Adrenal gland (tissue), 12 donors: ENCODE measurements around the gene ZNHIT2. TPM values are rescaled to one million over a fixed set of nuclear protein-coding genes. Genes with fewer than 3 reads are reported as not detected.
A peak's percentile ranks its signal among the peaks of the same experiment; 100 is the strongest.

Source experiments
- DNase-seq, 7 donors: peaks; one replicate each; pipeline ENCODE4 v3.0.0-alpha.2; 2019 to 2020
- H3K27ac ChIP-seq, 5 donors: fragments of 200-600 bp; sonication (generic) in 4 of 5; 1 replicate in 3 of 5; 2 replicates in 2 of 5; pipeline versions ENCODE4 v1.5.1 to v1.8.0; 2016 to 2020; ENCODE audit warnings: mild to moderate bottlenecking in 1 of 5
- H3K27me3 ChIP-seq: fragments of 200-600 bp; 2 replicates; pipeline ENCODE4 v1.8.0; 2021
- H3K36me3 ChIP-seq, 2 donors: fragments of 200-600 bp; replicated peaks in 1 of 2; 1 replicate in 1 of 2; 2 replicates in 1 of 2; pipeline versions ENCODE4 v1.5.1 to v1.8.0; 2018 to 2022
- H3K4me1 ChIP-seq, 2 donors: fragments of 200-600 bp; replicated peaks in 1 of 2; 1 replicate in 1 of 2; 2 replicates in 1 of 2; pipeline versions ENCODE4 v1.5.1 to v1.8.0; 2018 to 2021
- H3K4me3 ChIP-seq, 4 donors: fragments of 200-600 bp; sonication (generic) in 3 of 4; one replicate each; pipeline ENCODE4 v1.5.1; 2016 to 2018
- H3K9me3 ChIP-seq, 3 donors: fragments of 200-600 bp; sonication (generic) in 1 of 3; replicated peaks in 1 of 3; 1 replicate in 2 of 3; 2 replicates in 1 of 3; pipeline versions ENCODE4 v1.5.1 to v1.8.0; 2016 to 2021
- POLR2A ChIP-seq, 2 donors: fragments of 450-650 bp; IDR thresholded peaks; one replicate each; pipeline ENCODE4 v1.6.1; 2017; ENCODE audit warnings: antibody characterized with exemption in 2 of 2, mild to moderate bottlenecking in 2 of 2, moderate library complexity in 1 of 2
- WGBS, 4 donors: extraction: QIAGEN DNeasy Blood & Tissue Kit in 2 of 4; methylation state at CpG; one replicate each; pipeline versions ENCODE4 v1.1.5 to v1.1.7; 2013 to 2017; 5-methylcytosine and 5-hydroxymethylcytosine counted together
- intact Hi-C, 2 donors: fragments of 100-400 bp; cut with DNase I; formaldehyde crosslinking; loops; one replicate each; pipeline versions ENCODE4 v1.14.1 to v1.15.0; 2022 to 2023
- polyA plus RNA-seq, 3 donors: library from polyadenylated mRNA; stranded (reverse); fragments of 200-250 nt in 2 of 3; fragments of 350-450 nt in 1 of 3; fragmentation: Illumina TruSeq in 1 of 3; extraction: RNeasy Lipid Tissue Mini Kit (QIAGEN cat#74804) in 1 of 3; gene quantifications; one replicate each; pipeline ENCODE4 v1.2.3, GENCODE V29; 2013 to 2014
- total RNA-seq, 9 donors: library from RNA; depleted of rRNA in 4 of 9; stranded (reverse); fragments of >200 nt in 4 of 9; fragments of 120-200 nt in 1 of 9; fragmentation: NEBNext Ultra II Directional in 1 of 9; extraction: Animal tissue kit (Norgen Biotek cat#: 25700) in 1 of 9; gene quantifications; one replicate each; pipeline versions ENCODE4 v1.1.0 to v1.2.4, GENCODE V29; 2013 to 2023
- TF ChIP-seq, protein P1 (sequence below), 6 experiments: fragments of 450-650 bp in 4 of 6; fragments of 200-600 bp in 2 of 6; sonication (generic) in 1 of 6; IDR thresholded peaks; 1 replicate in 5 of 6; 2 replicates in 1 of 6; pipeline versions ENCODE4 v1.5.1 to v1.8.0; 2016 to 2021; ENCODE audit warnings: antibody characterized with exemption in 6 of 6, mild to moderate bottlenecking in 2 of 6, moderate library complexity in 1 of 6
- donor health status: healthy with polysubstance abuse.
- donor health status: Bipolar disorder and iron deficiency.
- donor health status: DM: yes; HTN: yes; CAD: no.
- donor health status: DM: no; HTN: no; CAD: no.
- donor health status: DM: no; HTN: no; CAD: no.
- donor health status: DM: yes; HTN: yes; CAD: no.

The ZNHIT2 gene
- total and polyA plus RNA-seq, 12 donors: 0.48 to 39.8 (median 20.5) TPM

DNA sequence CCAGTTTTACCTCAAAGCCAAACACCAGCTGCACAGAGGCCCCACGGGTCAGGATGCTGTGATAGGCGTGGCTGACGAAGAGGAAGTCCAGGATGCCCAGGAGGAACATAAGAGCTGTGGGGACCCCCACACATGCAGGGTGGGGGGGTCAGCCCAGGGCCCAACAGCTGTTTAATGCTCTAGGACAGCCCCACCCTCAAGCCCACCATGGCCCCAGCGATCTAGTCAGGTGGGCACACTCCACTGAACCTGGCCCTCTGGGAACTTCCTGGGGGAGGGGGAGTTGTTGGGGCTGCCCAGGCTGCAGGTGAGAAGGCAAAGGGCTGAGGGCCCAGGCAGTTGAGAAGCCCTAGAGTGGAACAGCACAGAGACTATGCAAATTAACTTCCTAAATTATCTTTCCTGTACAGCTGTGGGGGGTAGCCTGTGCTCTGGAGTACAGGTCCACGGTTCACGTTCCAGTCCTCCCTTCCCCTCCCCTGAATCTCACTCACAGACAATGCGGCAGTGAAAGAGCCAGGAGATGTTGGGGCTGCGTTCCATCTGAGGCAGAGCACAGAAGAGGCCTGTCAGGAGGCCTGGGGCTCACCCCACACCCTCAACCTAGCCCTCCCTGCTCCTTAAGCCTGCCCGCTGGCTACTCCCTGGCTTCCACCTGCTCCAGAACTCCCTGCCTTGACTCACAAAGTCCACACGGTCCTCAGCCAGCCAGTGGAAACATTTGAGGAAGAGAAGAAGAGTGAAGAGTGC, 14.9 kb upstream of the ZNHIT2 start:
- peaks cover 0 to 57% of the 10 kb centered on the region in 2 donors for H3K36me3 ChIP-seq
- DNase-seq: peak in 3 of 7 donors; percentile 13 to 54 (median 25)
- H3K27me3 ChIP-seq: no peaks in the 10 kb centered on the region
- no peak overlapping the region for H3K4me3 ChIP-seq
- intact Hi-C loops: no loop called here
- TF ChIP-seq POLR2A (IDR thresholded peaks at IDR 0.05): no peak
- TF ChIP-seq, protein P1, sequence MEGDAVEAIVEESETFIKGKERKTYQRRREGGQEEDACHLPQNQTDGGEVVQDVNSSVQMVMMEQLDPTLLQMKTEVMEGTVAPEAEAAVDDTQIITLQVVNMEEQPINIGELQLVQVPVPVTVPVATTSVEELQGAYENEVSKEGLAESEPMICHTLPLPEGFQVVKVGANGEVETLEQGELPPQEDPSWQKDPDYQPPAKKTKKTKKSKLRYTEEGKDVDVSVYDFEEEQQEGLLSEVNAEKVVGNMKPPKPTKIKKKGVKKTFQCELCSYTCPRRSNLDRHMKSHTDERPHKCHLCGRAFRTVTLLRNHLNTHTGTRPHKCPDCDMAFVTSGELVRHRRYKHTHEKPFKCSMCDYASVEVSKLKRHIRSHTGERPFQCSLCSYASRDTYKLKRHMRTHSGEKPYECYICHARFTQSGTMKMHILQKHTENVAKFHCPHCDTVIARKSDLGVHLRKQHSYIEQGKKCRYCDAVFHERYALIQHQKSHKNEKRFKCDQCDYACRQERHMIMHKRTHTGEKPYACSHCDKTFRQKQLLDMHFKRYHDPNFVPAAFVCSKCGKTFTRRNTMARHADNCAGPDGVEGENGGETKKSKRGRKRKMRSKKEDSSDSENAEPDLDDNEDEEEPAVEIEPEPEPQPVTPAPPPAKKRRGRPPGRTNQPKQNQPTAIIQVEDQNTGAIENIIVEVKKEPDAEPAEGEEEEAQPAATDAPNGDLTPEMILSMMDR (IDR thresholded peaks at IDR 0.05): no peak
- H3K27ac ChIP-seq: peak overlapping the region in 2 of 5 donors; percentile 96 to 98
- H3K4me1 ChIP-seq: peaks cover 18 to 41% of the 10 kb centered on the region in 2 donors
- 63 to 74% (median 66%) methylated on average over 9 to 10 of the region's 10 CpGs for WGBS, 4 donors
- no peaks in the 10 kb centered on the region for H3K9me3 ChIP-seq

DNA sequence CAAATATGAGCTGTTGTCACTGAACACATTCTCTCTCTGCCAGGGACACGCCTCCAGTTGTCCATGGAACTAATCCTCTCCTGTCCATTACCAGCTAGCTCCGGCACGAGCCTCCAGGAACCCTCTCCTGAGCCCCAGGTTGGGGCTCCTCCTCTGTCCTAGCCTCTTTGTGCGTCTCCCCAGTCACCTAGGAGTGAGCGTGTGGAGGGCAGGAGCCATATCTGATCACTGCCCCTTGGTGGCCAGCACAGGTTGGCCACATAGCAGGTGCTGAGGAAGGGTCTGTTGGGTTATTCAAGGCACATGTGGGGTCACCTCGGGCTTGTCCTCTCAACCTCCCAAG, 14.4 kb upstream of the ZNHIT2 start:
- peak in 2 of 7 donors; percentile 19 to 52 for DNase-seq
- 76 to 89% (median 79%) methylated on average over 5 to 6 of the region's 6 CpGs for WGBS, 4 donors
- no peak overlapping the region for H3K4me3 ChIP-seq
- no peaks in the 10 kb centered on the region for H3K27me3 ChIP-seq
- intact Hi-C loops: no loop called here
- peaks cover 18 to 41% of the 10 kb centered on the region in 2 donors for H3K4me1 ChIP-seq
- peaks cover 0 to 62% of the 10 kb centered on the region in 2 donors for H3K36me3 ChIP-seq
- H3K9me3 ChIP-seq: no peaks in the 10 kb centered on the region
- H3K27ac ChIP-seq: peak overlapping the region in 1 of 5 donors; percentile 96
- TF ChIP-seq, protein P1 (IDR thresholded peaks at IDR 0.05): no peak
- TF ChIP-seq POLR2A (IDR thresholded peaks at IDR 0.05): no peak

DNA sequence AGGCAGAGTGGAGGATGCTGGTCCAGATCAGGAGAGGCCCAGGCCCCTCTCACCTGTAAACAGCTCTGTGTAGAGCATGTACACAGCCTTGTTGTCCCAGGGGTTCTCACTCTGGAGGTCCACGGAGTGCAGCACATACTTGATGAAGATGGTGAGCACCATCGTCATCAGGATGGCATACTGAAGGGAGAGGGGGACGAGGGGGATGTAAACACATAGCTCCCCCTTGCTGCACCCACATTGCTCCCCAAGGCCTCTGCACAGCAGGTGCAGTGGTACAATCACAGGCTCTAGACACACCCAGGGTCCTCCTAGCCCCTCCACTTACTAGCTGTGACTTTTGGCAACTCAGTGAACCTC, 13.9 kb upstream of the ZNHIT2 start:
- TF ChIP-seq, protein P1 (IDR thresholded peaks at IDR 0.05): no peak
- TF ChIP-seq POLR2A (IDR thresholded peaks at IDR 0.05): no peak
- no peaks in the 10 kb centered on the region for H3K9me3 ChIP-seq
- no peaks in the 10 kb centered on the region for H3K27me3 ChIP-seq
- WGBS, 4 donors: 81 to 89% (median 87%) methylated on average over 3 of the region's 3 CpGs; no CpG with 5 or more reads in 1 of the 4 donors
- no peak overlapping the region for H3K27ac ChIP-seq
- H3K36me3 ChIP-seq: peaks cover 0 to 67% of the 10 kb centered on the region in 2 donors
- peaks cover 18 to 41% of the 10 kb centered on the region in 2 donors for H3K4me1 ChIP-seq
- H3K4me3 ChIP-seq: no peak overlapping the region
- DNase-seq: peak in 2 of 7 donors; percentile 21 to 48
- intact Hi-C loops: no loop called here

DNA sequence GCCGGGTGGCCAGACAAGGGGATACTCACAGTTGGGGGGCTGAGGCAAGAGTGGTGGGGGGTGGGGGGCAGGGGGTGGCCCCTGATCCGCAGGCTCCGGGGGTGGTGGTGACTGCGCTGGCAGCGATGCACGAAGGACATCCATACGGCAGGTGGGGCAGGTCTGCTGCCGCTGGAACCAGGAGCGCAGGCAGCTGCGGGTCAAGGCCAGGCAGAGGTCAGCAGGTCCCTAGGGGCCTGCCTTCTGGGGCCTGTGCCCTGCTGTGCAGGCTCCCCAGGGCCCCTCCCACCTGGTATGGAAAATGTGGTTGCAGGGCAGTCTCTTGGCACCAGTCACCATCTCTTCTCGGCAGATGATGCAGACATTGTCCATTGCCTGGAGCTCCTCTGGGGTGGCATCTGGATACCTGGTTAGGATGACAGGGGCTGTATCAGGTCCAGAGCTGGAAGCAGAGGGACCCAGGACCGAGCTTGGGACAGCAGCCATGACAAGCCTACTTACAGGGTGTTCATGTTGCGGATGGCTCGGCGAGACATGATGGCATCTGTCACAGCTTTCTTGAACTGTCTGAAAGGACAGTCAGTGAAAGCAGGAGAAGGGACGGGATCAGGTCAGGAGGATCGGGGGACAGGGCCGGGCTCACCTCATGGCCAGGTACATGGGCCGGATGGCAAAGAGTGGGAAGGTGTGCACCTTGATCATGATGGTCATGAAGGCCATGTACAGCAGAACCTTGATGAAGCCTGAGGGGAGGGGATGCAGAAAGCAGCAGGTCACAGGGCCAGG, 13.3 kb upstream of the ZNHIT2 start:
- no peaks in the 10 kb centered on the region for H3K9me3 ChIP-seq
- H3K27ac ChIP-seq: no peak overlapping the region
- WGBS, 4 donors: 75 to 91% (median 83%) methylated on average over 9 to 19 of the region's 19 CpGs
- peaks cover 0 to 73% of the 10 kb centered on the region in 2 donors for H3K36me3 ChIP-seq
- intact Hi-C loops: no loop called here
- H3K4me1 ChIP-seq: peaks cover 17 to 37% of the 10 kb centered on the region in 2 donors
- DNase-seq: peak in 3 of 7 donors; percentile 13 to 53 (median 30)
- no peak for TF ChIP-seq POLR2A (IDR thresholded peaks at IDR 0.05)
- TF ChIP-seq, protein P1 (IDR thresholded peaks at IDR 0.05): no peak
- no peak overlapping the region for H3K4me3 ChIP-seq
- no peaks in the 10 kb centered on the region for H3K27me3 ChIP-seq
